Measurements from ENCODE around the gene HEATR3.

Gene HEATR3

GRCh38 chr16:50056226-50056625 is 9.5 kb upstream of the HEATR3 start:
- no peak for DNase-seq (ENCODE audit: low spot score)

DNA sequence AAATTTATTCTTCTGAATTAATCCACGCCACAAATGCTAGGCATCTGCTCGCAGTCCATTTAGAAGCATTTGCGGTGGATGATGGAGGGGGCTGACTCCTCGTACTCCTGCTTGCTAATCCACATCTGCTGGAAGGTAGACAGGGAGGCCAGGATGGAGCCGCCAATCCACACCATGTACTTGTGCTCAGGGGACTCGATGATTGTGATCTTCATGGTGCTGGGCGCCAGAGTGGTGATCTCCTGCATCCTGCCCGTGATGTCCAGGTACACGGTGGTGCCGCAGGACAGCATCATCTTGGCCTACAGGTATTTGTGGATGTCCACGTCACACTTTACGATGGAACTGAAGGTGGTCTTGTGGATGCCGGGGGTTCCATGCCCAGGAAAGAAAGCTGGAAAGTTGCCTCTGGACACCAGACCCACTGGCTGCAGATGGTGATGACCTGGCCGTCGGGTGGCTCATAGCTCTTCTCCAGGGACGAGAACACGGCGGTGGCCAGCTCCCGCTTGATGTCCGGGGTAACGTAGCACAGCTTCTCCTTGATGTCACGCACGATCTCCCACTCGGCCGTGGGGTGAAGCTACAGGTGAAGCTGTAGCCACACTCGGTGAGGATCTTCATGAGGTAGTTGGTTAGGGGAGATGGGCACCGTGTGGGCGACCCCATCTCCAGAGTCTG is 7.5 kb upstream of the HEATR3 start:
- no peak for DNase-seq (ENCODE audit: low spot score)

- no peak for DNase-seq (ENCODE audit: low spot score)
These were observed 6.7 kb upstream of the HEATR3 start for GRCh38 chr16:50059111-50059510.

GRCh38 chr16:50059669-50060068 is 6.1 kb upstream of the HEATR3 start:
- DNase-seq (ENCODE audit: low spot score) = no peak

DNA sequence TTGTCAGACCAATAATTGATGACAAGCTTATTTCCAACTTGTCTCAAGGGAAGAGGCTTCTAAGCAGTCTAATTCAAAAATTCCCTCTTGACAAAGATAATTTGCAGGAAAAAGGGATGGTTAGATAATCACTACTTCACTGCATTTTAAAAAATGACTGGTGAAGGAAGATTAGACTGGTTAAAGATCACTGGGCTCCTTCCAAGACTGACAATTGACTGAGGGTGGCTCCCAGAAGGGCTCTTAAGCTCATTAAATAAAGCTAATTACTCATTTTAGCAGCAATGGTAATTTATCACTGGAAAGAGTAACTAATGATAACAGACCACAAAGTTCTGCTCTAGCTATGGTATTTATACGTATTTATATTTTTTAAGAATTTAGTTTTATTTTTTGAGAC is 4.4 kb upstream of the HEATR3 start:
- no peak for DNase-seq (ENCODE audit: low spot score)

GRCh38 chr16:50065241-50065623 is 538 bp upstream of the HEATR3 start:
- no peak for DNase-seq (ENCODE audit: low spot score)

DNA sequence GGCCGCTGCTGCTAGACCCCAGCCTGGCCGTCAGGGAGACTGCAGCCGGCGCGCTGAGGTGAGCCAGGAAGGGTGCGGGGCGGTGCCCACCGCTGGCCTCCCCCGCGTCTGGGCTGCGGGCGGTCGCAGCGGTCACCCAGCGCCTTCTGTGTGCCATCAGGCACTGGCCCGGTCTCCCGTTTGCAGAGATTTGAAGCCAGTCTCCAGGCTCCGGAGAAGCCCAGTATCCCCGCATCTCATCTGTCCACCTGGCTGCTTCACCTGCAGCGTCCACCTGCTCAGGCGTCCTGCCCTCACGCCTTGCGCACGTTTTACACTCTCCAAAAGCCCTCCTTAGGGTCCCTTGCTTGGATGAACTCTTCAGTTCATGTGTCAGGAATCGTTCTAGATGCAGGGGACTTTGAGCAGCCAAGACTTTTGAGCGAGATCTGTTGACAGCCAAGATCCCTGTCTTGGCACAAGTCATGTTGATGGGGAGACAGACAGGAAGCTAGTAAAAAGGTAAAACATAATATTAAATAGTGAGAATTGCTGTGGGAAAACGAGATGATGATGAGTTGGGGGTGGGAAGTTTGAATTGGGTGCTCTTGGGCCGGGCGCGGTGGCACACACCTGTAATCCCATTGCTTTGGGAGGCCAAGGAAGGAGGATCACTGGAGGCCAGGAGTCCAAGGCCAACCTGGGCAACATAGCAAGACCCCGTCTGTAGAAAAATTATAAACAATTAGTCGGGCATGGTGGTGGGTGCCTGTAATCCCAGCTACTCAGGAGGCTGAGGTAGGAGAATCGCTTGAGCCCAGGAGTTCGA is 916 bp downstream of the HEATR3 start:
- DNase-seq (ENCODE audit: low spot score) = no peak

DNA sequence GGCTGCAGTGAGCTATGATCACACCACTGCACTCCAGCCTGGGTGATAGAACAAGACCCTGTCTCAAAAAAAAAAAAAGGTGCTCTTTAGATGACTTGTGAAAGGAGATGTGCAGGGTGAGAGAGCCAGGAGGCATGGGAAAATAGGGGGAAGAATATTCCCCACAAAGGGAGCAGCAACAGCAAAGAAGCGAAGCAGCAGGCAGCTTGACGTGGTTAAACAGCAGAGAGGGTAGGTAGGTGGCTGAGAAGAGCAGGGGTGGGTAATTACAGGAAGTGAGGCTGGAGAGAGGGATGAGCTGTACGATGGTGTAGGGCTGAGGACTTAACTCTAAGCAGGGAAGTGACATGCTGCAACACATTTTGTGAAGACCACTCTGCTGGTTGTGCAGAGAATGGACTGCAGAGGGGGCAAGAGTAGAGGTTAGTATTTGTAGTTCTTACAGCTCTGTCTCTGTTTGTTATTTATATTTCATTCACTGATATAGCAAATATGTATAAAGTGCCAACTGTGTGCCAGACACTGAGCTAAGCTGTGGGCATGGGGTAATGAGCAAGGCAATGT is 1.6 kb downstream of the HEATR3 start:
- DNase-seq (ENCODE audit: low spot score) = no peak

DNA sequence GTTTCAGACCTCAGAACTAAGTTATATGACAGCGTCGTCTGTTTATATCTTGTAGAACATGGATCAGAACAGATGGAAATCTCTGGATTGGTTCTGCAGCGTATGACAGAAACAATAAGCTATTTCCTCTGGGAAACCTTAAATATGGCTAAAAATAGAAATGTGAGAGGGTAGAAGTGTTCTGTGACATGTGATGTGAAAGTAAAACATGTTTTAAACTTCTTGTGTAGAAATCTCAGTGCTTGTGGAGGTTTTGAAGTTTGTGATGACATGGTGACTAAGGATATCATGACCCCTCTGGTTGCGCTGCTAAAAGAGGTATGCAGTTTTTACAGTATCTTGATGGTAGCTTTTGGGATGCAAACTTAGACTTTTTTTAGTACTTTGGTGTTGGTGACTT is 2.8 kb downstream of the HEATR3 start:
- DNase-seq (ENCODE audit: low spot score) = no peak

- DNase-seq (ENCODE audit: low spot score) = no peak
These were observed 3.3 kb downstream of the HEATR3 start for GRCh38 chr16:50069060-50069459.

DNA sequence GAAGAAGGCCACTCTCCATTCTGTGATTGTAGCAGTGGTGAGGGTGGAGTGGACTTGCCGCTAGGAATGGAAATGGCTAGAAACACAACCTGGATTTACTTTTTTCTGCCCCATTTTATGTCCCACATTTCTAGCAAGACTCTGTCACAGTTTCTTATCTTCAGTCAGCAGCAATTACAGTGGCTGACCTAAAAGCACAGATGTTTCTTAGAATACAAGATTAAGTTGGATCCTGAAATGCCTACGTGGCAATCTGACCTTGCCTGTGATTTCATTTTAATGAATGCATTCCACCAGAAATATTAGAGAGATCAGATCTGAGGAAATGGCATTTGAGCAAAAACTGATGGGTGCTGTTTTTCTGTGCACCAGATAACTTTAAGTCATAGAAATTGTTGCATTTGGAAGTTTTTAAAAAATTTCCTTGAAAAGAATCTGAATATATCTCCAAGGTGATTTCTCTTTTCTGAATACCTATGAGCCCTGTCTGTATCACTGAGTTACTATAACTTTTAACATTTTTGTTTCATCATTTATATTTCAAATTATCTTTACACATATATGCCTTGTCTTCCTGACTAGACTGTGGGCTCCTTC is 5.4 kb downstream of the HEATR3 start:
- no peak for DNase-seq (ENCODE audit: low spot score)

GRCh38 chr16:50072730-50073129 is 7.0 kb downstream of the HEATR3 start:
- no peak for DNase-seq (ENCODE audit: low spot score)

DNA sequence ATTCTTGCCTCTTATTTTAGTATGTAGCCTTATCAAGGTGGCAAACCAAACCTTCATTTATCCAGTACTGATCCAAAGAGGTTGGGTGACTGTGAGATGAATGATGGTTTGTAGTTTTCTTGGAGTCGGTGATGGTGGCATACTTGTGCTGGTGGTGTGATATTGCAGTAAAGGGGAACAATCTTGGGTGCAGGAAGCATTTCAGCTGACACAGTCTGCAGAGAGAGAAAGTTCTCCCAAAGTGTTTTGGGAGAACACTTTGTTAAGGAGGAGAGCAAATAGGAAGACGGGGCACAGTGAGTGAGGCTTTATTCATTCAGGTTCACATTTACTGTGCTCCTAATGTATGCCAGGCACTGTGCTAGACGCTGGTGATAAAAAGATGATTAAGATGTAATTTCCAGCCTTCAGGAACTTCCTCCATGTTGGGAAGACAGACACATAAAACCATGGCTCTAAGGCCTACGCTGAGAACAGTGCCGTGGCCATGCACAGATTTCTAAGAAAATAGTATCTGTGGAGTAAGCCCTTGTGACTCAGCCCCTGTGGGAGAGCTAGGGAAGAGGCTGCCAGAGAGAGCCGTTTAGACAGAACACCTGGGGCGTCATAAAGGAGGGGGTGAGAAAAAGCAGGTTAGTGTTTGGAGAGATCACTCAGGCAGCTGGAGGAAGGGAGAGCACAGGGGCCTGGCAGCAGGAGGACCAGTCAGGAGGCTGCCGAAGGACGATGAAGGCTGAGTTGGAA is 13.8 kb downstream of the HEATR3 start:
- DNase-seq (ENCODE audit: low spot score) = no peak

DNA sequence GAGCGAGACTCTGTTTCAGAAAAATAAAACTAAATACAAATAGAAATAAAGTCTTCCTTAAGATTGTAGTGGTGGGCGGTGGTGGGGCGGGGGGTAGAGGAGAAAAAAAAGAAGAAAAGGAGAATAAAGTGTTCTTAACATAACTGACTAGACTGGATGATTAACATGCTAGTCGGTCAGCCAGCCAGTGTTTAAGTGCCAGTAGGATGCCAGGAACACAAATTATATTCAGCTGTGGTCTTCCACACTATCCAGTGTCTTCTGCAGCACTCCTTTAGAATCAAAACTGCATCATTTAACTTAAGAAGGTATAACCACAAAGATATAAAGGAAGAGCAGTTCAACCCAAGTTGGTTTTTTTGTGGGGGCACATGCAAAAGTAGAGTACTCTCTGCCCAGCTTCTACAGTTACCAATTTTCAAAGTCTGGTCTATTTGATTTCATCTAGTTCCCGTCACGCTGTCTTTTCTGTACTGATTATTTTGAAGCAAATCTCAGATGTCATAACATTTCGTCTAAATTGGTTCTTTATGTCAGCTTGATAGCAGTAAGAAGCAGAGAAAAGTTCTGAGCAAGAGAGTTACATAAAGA is 15.8 kb downstream of the HEATR3 start:
- no peak for DNase-seq (ENCODE audit: low spot score)

- DNase-seq (ENCODE audit: low spot score) = no peak
These were observed 18.2 kb downstream of the HEATR3 start for GRCh38 chr16:50083996-50084395.

GRCh38 chr16:50086176-50086575 is 20.4 kb downstream of the HEATR3 start:
- no peak for DNase-seq (ENCODE audit: low spot score)

DNA sequence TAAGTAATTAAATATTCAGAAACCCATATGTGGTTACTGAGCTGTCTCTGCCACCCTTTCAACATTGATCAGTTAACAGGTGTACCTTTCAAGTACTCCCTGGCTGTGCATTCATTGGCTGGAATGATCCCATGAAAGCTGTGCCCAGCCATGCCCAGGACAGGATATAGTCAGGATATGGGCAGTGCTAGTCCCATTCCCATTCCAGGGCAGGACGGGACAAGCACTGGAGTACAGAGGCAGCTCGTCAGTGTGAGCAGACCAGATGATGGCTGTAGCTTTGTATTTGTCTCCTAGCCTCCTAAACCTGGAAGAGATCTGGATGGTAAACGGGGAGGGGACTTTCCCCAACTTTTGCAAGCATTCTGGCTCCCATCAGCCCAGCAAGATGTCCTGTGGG is 22.5 kb downstream of the HEATR3 start:
- DNase-seq (ENCODE audit: low spot score) = no peak

DNA sequence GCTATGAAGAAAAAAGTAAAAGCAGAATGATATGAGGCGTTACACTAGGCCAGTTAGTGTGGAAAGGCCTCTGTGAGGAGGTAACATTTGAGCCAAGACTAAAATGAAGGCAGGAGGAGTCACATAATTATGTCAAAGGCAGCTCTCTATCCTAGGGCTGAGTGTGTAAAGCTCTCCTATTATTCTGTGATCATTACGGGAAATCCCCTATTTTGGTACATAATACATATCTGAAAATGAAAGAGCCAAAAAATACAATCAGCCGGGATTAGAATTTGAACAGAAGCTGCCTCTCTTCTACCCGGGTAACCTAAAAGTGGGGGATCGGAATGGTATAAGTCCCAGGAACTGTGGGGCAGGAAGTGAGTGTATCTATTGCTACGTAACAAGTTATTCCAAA is 27.1 kb downstream of the HEATR3 start:
- no peak for DNase-seq (ENCODE audit: low spot score)

DNA sequence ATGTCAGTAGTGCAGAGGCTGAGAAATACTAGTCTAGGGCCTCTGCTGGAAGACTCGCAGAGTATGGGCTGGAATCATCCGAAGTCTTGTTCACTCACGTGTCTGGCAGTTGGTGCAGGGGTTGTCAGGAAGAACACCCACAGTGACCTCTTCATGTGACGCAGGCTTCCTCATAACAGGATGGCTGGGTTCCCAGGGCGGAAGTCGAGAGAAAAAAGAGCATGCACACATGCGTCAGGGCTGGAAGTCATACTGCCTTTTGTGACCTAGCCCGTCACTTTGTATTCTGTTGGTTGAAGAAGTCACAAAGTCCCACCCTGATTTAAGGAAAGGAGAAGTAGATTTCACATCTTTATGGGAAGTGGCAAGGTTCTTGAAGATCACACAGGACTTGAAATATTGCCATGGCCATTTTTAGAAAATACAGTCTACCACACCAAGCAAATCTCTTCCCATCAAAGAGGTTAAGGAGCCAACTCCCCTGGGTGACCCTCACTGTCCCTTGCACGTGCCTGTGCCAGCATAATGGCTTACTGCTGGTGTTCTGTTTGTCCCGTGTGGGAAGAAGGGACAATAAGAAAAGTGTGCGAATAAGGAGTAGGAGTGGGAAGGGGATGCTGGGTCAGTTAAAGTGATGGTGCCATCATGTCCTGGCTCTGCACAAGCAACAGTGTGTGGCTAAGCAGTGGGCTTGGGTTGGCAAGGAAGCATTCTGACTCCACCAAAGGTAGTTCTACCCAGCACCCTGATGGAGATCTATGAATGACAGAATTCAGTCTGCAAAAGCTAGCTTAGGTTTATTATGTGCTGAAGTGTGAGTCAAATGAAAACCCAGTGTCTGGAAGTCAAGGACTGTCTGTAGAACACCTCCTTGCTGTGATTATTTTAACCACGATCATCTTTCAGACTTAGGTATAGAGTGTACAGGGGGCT is 28.1 kb downstream of the HEATR3 start:
- no peak for DNase-seq (ENCODE audit: low spot score)

- DNase-seq (ENCODE audit: low spot score) = no peak
These were observed 31.0 kb downstream of the HEATR3 start for GRCh38 chr16:50096791-50097190.
